Right lung (tissue), 5 donors: ENCODE results near the gene PCDHGB6. TPM values are rescaled to one million over a fixed set of nuclear protein-coding genes. Genes with fewer than 3 reads are reported as not detected.
"Not testable (repeated sequence)": the region's sequence is repeated elsewhere in the genome, so short reads cannot be mapped to it uniquely, and the experiment has no call there.

ENCODE experiments used
- DNase-seq, 2 donors: peaks; one replicate each; pipeline ENCODE4 v3.0.0-alpha.2; 2013
- polyA plus RNA-seq, 5 donors: library from polyadenylated mRNA; unstranded; fragments of 120-200 nt; gene quantifications; one replicate each; pipeline versions ENCODE4 v1.2.1 to v1.2.3, GENCODE V29; 2013; ENCODE audit warnings: inconsistent platforms in 1 of 5, low replicate concordance in 1 of 5; ENCODE audit not compliant: insufficient read length in 5 of 5, insufficient read depth in 1 of 5

PCDHGB6 gene
- polyA plus RNA-seq, 5 donors, result 6.4 to 9.3 (median 7.8) TPM

DNA sequence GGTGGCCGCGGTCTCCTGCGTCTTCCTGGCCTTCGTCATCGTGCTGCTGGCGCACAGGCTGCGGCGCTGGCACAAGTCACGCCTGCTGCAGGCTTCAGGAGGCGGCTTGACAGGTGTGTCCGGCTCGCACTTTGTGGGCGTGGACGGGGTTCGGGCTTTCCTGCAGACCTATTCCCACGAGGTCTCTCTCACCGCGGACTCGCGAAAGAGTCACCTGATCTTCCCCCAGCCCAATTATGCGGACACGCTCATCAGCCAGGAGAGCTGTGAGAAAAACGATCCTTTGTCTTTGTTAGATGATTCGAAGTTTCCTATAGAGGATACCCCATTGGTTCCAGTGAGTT, 7.4 kb downstream of the PCDHGB6 start:
- DNase-seq, result not testable (repeated sequence)

DNA sequence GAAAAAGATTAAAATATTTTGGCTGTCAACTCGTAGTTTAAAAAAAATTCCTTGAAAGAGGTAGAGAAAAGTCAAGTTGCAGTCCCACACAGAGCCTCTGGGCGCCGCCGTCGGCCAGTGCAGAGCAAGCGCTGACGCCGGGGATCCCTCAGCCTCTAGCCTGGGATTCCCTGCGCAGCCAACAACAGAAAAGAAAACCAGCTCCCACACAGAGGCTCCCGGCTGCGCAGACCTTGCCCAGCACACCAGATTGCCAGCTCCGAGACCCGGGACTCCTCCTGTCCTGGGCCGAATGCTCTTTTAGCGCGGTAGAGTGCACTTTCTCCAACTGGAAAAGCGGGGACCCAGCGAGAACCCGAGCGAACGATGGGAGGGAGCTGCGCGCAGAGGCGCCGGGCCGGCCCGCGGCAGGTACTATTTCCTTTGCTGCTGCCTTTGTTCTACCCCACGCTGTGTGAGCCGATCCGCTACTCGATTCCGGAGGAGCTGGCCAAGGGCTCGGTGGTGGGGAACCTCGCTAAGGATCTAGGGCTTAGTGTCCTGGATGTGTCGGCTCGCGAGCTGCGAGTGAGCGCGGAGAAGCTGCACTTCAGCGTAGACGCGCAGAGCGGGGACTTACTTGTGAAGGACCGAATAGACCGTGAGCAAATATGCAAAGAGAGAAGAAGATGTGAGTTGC, 9.8 kb downstream of the PCDHGB6 start, which contains the start of gene PCDHGB7:
Gene PCDHGB7 (plus strand): TSS at position 184 of the 679 bp plus-strand sequence. CDS start 183 bp downstream, at position 367.
- peak; percentile 42 to 61 for DNase-seq

DNA sequence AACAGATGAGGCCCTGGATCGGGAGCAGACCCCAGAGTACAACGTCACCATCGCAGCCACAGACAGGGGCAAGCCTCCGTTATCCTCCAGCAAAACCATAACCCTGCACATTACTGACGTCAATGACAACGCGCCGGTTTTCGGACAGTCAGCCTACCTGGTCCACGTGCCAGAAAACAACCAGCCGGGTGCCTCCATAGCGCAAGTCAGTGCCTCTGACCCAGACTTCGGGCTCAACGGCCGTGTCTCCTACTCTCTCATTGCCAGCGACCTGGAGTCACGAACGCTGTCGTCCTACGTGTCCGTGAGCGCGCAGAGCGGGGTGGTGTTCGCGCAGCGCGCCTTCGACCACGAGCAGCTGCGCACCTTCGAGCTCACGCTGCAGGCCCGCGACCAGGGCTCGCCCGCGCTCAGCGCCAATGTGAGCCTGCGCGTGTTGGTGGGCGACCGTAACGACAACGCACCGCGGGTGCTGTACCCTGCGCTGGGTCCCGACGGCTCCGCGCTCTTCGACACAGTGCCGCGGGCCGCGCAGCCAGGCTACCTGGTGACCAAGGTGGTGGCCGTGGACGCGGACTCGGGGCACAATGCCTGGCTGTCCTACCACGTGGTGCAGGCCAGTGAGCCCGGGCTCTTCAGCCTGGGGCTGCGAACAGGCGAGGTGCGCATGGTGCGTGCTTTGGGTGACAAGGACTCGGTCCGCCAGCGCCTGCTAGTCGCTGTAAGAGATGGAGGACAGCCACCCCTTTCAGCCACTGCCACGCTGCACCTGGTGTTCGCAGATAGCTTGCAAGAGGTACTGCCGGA, 11.5 kb downstream of the PCDHGB6 start:
- no peak for DNase-seq

DNA sequence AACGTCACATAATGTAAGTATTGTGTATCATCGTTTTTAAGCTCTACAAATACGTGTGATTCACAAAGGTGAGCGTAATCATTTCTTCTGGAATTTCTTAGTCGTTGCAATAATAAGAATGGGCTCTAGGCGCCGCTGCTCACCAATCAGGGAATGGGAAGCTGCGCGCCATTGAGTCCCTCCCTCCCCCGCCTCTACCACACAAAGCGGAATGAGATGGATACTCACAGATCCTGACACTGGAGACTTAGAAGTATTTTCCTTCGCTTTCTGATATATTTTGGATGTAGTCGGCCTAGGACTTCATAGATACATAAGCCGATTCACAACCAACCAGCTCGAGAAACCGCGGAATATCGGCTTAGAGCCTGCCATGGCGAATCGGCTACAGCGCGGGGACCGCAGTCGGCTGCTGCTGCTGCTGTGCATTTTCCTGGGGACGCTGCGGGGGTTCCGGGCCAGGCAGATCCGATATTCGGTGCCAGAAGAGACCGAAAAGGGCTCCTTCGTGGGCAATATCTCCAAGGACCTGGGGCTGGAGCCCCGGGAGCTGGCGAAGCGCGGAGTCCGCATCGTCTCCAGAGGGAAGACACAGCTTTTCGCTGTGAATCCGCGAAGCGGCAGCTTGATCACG, 13.2 kb downstream of the PCDHGB6 start, which contains the start of gene PCDHGA11:
Gene PCDHGA11 (plus strand): TSS at position 197 of the 634 bp plus-strand sequence. CDS start 177 bp downstream, at position 374.
- no peak for DNase-seq

DNA sequence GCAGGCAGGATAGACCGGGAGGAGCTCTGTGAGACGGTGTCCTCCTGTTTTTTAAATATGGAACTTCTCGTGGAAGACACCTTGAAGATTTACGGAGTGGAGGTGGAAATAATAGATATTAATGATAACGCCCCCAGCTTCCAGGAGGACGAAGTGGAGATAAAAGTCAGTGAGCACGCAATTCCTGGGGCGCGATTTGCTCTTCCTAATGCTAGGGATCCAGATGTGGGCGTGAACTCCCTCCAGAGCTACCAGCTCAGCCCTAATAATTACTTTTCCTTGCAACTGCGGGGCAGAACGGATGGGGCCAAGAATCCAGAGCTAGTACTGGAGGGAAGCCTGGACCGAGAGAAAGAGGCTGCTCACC, 13.7 kb downstream of the PCDHGB6 start:
- no peak for DNase-seq

DNA sequence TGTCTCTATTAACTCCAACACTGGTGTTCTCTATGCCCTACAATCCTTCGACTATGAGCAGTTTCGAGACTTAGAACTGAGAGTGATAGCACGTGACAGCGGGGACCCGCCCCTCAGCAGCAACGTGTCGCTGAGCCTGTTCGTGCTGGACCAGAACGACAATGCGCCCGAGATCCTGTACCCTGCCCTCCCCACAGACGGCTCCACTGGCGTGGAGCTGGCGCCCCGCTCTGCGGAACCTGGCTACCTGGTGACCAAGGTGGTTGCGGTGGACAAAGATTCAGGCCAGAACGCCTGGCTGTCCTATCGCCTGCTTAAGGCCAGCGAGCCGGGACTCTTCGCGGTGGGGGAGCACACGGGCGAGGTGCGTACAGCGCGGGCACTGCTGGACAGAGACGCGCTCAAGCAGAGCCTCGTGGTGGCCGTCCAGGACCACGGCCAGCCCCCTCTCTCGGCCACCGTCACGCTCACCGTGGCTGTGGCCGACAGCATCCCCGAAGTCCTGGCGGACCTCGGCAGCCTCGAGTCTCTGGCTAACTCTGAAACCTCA, 15.0 kb downstream of the PCDHGB6 start:
- DNase-seq, result no peak

DNA sequence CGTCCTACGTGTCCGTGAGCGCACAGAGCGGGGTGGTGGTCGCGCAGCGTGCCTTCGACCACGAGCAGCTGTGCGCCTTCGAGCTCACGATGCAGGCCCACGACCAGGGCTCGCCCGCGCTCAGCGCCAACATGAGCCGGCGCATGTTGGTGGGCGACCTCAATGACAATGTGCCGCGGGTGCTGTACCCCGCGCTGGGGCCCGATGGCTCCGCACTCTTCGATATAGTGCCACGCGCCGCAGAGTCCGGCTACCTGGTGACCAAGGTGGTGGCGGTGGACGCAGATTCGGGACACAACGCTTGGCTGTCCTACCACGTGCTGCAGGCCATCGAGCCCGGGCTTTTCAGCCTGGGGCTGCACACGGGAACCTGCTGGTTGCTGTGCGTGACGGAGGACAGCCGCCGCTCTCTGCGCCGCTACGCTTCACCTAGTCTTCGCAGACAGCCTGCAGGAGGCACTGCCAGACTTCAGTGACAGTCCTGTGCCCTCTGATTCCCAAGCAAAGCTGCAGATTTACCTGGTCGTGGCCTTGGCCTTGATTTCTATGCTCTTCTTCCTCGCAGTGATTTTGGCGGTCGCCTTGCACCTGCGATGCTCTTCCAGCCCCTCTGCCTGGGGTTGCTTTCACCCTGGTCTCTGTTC, 20.1 kb downstream of the PCDHGB6 start:
- no peak for DNase-seq

DNA sequence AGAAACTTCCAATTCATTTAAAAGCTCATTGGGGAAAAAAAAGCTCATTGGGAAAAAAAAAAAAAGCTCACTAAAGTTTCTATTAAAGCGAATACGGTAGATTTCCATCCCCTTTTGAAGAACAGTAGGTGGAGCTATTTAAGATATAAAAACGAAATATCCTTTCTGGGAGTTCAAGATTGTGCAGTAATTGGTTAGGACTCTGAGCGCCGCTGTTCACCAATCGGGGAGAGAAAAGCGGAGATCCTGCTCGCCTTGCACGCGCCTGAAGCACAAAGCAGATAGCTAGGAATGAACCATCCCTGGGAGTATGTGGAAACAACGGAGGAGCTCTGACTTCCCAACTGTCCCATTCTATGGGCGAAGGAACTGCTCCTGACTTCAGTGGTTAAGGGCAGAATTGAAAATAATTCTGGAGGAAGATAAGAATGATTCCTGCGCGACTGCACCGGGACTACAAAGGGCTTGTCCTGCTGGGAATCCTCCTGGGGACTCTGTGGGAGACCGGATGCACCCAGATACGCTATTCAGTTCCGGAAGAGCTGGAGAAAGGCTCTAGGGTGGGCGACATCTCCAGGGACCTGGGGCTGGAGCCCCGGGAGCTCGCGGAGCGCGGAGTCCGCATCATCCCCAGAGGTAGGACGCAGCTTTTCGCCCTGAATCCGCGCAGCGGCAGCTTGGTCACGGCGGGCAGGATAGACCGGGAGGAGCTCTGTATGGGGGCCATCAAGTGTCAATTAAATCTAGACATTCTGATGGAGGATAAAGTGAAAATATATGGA, 22.7 kb downstream of the PCDHGB6 start, which contains the start of gene PCDHGA12:
Gene PCDHGA12 (plus strand): TSS at position 176 of the 782 bp plus-strand sequence. CDS start 253 bp downstream, at position 429.
- no peak for DNase-seq

DNA sequence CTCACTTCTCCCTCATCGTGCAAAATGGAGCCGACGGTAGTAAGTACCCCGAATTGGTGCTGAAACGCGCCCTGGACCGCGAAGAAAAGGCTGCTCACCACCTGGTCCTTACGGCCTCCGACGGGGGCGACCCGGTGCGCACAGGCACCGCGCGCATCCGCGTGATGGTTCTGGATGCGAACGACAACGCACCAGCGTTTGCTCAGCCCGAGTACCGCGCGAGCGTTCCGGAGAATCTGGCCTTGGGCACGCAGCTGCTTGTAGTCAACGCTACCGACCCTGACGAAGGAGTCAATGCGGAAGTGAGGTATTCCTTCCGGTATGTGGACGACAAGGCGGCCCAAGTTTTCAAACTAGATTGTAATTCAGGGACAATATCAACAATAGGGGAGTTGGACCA, 23.5 kb downstream of the PCDHGB6 start:
- no peak for DNase-seq

DNA sequence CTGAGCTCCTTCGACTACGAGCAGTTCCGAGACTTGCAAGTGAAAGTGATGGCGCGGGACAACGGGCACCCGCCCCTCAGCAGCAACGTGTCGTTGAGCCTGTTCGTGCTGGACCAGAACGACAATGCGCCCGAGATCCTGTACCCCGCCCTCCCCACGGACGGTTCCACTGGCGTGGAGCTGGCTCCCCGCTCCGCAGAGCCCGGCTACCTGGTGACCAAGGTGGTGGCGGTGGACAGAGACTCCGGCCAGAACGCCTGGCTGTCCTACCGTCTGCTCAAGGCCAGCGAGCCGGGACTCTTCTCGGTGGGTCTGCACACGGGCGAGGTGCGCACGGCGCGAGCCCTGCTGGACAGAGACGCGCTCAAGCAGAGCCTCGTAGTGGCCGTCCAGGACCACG, 24.5 kb downstream of the PCDHGB6 start:
- DNase-seq, result not testable (repeated sequence)

DNA sequence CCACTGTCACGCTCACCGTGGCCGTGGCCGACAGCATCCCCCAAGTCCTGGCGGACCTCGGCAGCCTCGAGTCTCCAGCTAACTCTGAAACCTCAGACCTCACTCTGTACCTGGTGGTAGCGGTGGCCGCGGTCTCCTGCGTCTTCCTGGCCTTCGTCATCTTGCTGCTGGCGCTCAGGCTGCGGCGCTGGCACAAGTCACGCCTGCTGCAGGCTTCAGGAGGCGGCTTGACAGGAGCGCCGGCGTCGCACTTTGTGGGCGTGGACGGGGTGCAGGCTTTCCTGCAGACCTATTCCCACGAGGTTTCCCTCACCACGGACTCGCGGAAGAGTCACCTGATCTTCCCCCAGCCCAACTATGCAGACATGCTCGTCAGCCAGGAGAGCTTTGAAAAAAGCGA, 24.9 kb downstream of the PCDHGB6 start:
- DNase-seq, result not testable (repeated sequence)

DNA sequence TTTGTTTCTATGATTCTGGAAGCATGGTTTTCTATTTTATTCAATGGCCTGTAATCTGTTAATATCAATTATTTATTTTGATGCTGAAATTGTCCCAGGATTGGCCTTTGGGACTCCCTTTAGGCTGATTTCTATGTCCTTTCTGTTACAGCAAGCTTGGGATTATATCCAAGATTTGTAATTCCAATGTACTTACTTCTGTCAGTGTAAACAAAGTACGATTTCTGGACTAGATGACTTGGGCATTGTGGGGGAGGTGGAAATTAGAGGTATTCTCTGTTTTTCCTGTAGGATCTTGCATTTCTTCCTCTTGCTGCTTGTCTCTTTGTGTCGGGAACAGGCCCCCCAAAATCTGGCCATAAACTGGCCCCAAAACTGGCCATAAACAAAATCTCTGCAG, 26.2 kb downstream of the PCDHGB6 start:
- DNase-seq, result no peak

DNA sequence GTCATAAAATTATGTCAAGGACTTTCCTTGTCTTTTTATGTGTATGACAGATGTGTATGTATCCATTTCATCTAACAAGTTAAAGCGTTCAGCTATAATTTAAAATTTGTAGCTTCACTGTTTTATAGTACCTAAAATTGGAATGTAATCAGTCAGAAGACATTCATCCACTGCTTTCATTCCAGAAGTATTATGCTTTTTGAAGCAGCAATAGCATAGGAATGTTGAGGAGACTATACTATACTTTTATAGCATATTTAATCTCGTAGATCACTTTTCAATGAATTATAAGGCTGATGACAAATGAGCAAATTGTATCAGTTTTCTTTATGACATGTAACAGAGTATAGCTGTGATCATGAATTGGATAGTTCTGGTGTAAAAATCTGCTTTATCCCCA, 29.4 kb downstream of the PCDHGB6 start:
- DNase-seq, result no peak

DNA sequence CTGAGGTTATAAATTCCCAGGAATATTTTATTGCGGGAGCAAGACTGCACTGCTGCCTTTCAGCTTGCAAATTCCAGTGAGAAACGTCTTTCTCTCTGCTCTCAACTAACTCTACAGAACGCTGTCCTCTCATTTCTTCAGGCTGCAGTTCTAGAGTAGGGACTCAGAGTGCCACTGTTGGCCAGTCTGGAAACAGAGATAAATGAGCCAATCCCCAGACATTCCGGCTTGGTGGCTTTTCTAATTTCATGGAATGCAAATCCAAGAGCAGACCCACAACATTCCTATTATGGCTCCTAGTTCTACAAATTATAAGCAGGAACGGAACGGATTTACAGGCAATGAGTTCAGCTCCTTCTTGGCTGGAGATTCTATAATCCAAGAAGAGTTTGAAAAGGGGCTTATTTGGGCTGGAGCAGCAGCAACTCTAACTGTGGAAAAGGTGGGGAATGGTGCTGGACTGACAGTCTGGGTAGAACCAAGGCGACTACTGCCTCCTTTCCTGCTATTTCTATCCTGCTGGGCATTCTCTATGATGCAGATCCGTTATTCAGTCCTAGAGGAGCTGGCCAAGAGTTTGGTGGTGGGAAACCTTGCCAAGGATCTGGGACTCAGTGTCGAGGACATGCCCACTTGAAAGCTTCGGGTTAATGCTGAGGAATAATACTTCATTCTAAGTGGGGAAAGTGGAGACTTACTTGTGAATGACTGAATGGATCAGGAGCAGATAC, 31.8 kb downstream of the PCDHGB6 start:
- no peak for DNase-seq

DNA sequence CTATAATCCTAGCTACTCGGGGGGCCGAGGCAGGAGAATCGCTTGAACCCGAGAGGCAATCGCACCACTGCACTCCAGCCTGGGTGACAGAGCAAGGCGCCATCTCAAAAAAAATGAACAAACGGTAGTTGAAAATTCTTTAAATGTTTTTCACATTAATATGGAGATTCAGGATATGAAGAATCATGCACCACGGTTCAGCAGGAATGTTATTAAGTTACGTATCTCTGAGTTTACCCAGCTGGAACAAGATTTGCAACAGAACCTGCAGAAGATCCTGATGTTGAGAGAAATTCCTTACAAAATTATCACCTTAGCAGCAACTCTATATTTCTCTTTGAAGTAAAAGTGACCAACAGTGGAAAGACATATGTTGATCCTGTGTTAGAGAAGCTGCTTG, 32.5 kb downstream of the PCDHGB6 start:
- no peak for DNase-seq

DNA sequence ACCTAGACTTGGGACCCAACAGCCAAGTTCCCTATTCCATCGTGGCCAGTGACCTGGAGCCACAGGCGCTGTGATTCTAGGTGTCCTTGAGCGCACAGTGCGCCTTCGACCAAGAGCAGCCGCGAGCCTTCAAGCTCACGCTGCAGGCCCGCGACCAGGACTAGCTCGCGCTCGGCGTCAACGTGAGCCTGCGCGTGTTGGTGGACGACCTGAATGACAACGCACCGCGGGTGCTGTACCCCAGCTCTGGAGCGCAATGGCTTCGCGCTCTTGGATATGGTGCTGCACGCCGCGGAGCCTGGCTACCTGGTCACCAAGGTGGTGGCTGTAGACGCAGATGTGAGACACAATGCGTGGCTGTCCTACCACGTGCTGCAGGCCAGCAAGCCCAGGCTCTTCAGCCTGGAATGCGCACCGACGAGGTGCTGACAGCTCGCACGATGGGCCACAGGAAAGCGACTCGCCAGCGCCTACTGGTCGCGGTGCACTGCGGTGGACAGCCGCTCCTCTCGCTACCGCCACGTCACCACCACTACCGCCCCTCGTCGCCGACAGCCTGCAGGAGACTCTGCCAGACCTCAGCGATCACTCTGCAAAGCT, 33.9 kb downstream of the PCDHGB6 start:
- no peak for DNase-seq
